Thyroid gland (tissue), 4 donors: ENCODE results near the gene IKBKG. TPM values are rescaled to one million over a fixed set of nuclear protein-coding genes. Genes with fewer than 3 reads are reported as not detected.
A peak's percentile ranks its signal among the peaks of the same experiment; 100 is the strongest.
"Not testable (repeated sequence)": the region's sequence is repeated elsewhere in the genome, so short reads cannot be mapped to it uniquely, and the experiment has no call there.

Source experiments
- DNase-seq, 2 donors: peaks; one replicate each; pipeline ENCODE4 v3.0.0-alpha.2; 2019
- H3K27ac ChIP-seq, 3 donors: fragments of 200-600 bp; sonication (generic); 1 replicate in 2 of 3; 2 replicates in 1 of 3; pipeline ENCODE4 v1.5.1; 2016 to 2019; ENCODE audit warnings: mild to moderate bottlenecking in 1 of 3, moderate library complexity in 1 of 3
- H3K27me3 ChIP-seq: fragments of 200-600 bp; sonication (generic); one replicate; pipeline ENCODE4 v1.5.1; 2019
- H3K36me3 ChIP-seq, 2 donors: fragments of 200-600 bp; sonication (generic); one replicate each; pipeline ENCODE4 v1.5.1; 2016 to 2019
- H3K4me1 ChIP-seq, 2 donors: fragments of 200-600 bp; sonication (generic); one replicate each; pipeline ENCODE4 v1.5.1; 2017 to 2019
- H3K4me3 ChIP-seq, 3 donors: fragments of 200-600 bp; sonication (generic); replicated peaks in 1 of 3; 1 replicate in 2 of 3; 2 replicates in 1 of 3; pipeline ENCODE4 v1.5.1; 2016; ENCODE audit warnings: mild to moderate bottlenecking in 1 of 3
- H3K9me3 ChIP-seq: fragments of 200-600 bp; sonication (generic); one replicate; pipeline ENCODE4 v1.5.1; 2017
- CTCF ChIP-seq, 6 experiments: fragments of 200-600 bp in 3 of 6; fragments of 450-650 bp in 3 of 6; sonication (generic) in 3 of 6; IDR thresholded peaks; one replicate each; pipeline ENCODE4 v1.5.1; 2016 to 2019; ENCODE audit warnings: antibody characterized with exemption in 6 of 6, mild to moderate bottlenecking in 2 of 6, inconsistent platforms in 1 of 6, moderate library complexity in 1 of 6
- POLR2A ChIP-seq, 2 donors: fragments of 450-650 bp; IDR thresholded peaks; one replicate each; pipeline ENCODE4 v1.6.1; 2017; ENCODE audit warnings: antibody characterized with exemption in 2 of 2, mild to moderate bottlenecking in 2 of 2, moderate library complexity in 1 of 2
- WGBS, 2 donors: methylation state at CpG; one replicate each; pipeline ENCODE4 v1.1.5; 2017; 5-methylcytosine and 5-hydroxymethylcytosine counted together
- intact Hi-C: fragments of 100-400 bp; cut with DNase I; formaldehyde crosslinking; loops from one replicate; pipeline ENCODE4 v1.15.1; 2023
- total RNA-seq, 4 donors: library from RNA; depleted of rRNA; stranded (reverse); fragments of >200 nt; gene quantifications; one replicate each; pipeline ENCODE4 v1.2.3, GENCODE V29; 2016

Gene IKBKG
- total RNA-seq, 4 donors from 2014 or later, result 14.4 to 24.3 (median 16.8) TPM

GRCh38 chrX:154546354-154547244, 821 bp upstream of the IKBKG start, which contains the start of gene G6PD:
TSS of gene G6PD (minus strand) at chrX:154546846. CDS start at chrX:154546155, 691 bp downstream.
- 0% methylated on average over 1 of the region's 92 CpGs; no CpG with 5 or more reads in 1 of the 2 donors for WGBS, 2 donors

GRCh38 chrX:154548028-154548316, 552 bp downstream of the IKBKG start:
- WGBS, 2 donors, result 0% methylated on average over 8 to 9 of the region's 9 CpGs
- Histone ChIP-seq H3K4me1 (peaks cover 13 to 25% of the 10 kb centered on the region in 2 donors), H3K27ac (peak overlapping the region in 2 of 3 donors; percentile 61 to 84), H3K36me3 (no peaks in the 10 kb centered on the region), H3K27me3 (no peaks in the 10 kb centered on the region), H3K4me3 (peak overlapping the region; percentile 22 to 55 (median 49)), H3K9me3 (no peaks in the 10 kb centered on the region)
- no peak for DNase-seq
- TF ChIP-seq POLR2A (IDR thresholded peaks at IDR 0.05) (no peak), CTCF (IDR thresholded peaks at IDR 0.05) (no peak)
- intact Hi-C loops, result no loop called here

More at GRCh38 chrX:154546354-154547244, 821 bp upstream of the IKBKG start, which contains the start of gene G6PD:
- peak within 1 kb of the TSS; percentile 61 to 84 (median 83) for H3K27ac ChIP-seq
- peak; percentile 75 to 81 for DNase-seq
- H3K36me3 ChIP-seq, result no peaks in the 10 kb centered on the region
- H3K4me1 ChIP-seq, result peaks cover 17 to 37% of the 10 kb centered on the region in 2 donors
- TF ChIP-seq POLR2A (IDR thresholded peaks at IDR 0.05) (peak in 1 of 2 donors; percentile 68), CTCF (IDR thresholded peaks at IDR 0.05) (no peak)
- intact Hi-C loops, result no loop called here
- no peaks in the 10 kb centered on the region for H3K9me3 ChIP-seq
- H3K27me3 ChIP-seq, result no peaks in the 10 kb centered on the region
- peak within 1 kb of the TSS; percentile 22 to 55 (median 49) for H3K4me3 ChIP-seq

- Histone ChIP-seq H3K9me3 (no peaks in the 10 kb centered on the region), H3K36me3 (no peaks in the 10 kb centered on the region), H3K4me3 (no peak overlapping the region), H3K27me3 (no peaks in the 10 kb centered on the region), H3K27ac (no peak overlapping the region), H3K4me1 (peaks cover 9 to 10% of the 10 kb centered on the region in 2 donors)
- intact Hi-C loops, result no loop called here
- no peak for DNase-seq
- 79 to 88% methylated on average over 1 of the region's 1 CpG for WGBS, 2 donors
- TF ChIP-seq POLR2A (IDR thresholded peaks at IDR 0.05), result no peak
- no peak for TF ChIP-seq CTCF (IDR thresholded peaks at IDR 0.05)
Observed at GRCh38 chrX:154549766-154550165, 2.3 kb downstream of the IKBKG start.

- H3K27ac ChIP-seq, H3K4me1 ChIP-seq, H3K36me3 ChIP-seq, DNase-seq, H3K9me3 ChIP-seq, H3K27me3 ChIP-seq, intact Hi-C loops, H3K4me3 ChIP-seq: not testable (repeated sequence)
- WGBS, 2 donors, result 80 to 92% methylated on average over 1 to 7 of the region's 18 CpGs
Observed at GRCh38 chrX:154552112-154552806, 4.8 kb downstream of the IKBKG start.

GRCh38 chrX:154558060-154558690, 10.8 kb downstream of the IKBKG start:
- intact Hi-C loops, H3K36me3 ChIP-seq, DNase-seq, H3K4me3 ChIP-seq, H3K27ac ChIP-seq, H3K9me3 ChIP-seq, H3K27me3 ChIP-seq, H3K4me1 ChIP-seq: not testable (repeated sequence)
- 97% methylated on average over 5 of the region's 24 CpGs; no CpG with 5 or more reads in 1 of the 2 donors for WGBS, 2 donors

- H3K9me3 ChIP-seq, H3K27ac ChIP-seq, DNase-seq, H3K36me3 ChIP-seq, H3K4me3 ChIP-seq, H3K27me3 ChIP-seq, H3K4me1 ChIP-seq, intact Hi-C loops: not testable (repeated sequence)
- WGBS, 2 donors, result no CpG with 5 or more reads among the region's 21 CpGs
Observed at GRCh38 chrX:154558896-154559295, 11.5 kb downstream of the IKBKG start.

GRCh38 chrX:154560326-154560725, 12.9 kb downstream of the IKBKG start:
- H3K4me1 ChIP-seq, H3K4me3 ChIP-seq, H3K27me3 ChIP-seq, H3K27ac ChIP-seq, H3K9me3 ChIP-seq, H3K36me3 ChIP-seq, intact Hi-C loops, DNase-seq: not testable (repeated sequence)
- WGBS, 2 donors, result no CpG with 5 or more reads among the region's 31 CpGs

GRCh38 chrX:154562295-154562694, 14.9 kb downstream of the IKBKG start:
- H3K4me1 ChIP-seq, H3K36me3 ChIP-seq, DNase-seq, H3K27ac ChIP-seq, H3K27me3 ChIP-seq, intact Hi-C loops, H3K9me3 ChIP-seq, H3K4me3 ChIP-seq: not testable (repeated sequence)
- no CpG with 5 or more reads among the region's 10 CpGs for WGBS, 2 donors

GRCh38 chrX:154570361-154570760, 22.9 kb downstream of the IKBKG start:
- no CpG with 5 or more reads among the region's 11 CpGs for WGBS, 2 donors

More at GRCh38 chrX:154570361-154570760, 22.9 kb downstream of the IKBKG start:
- H3K9me3 ChIP-seq, H3K27ac ChIP-seq, H3K4me1 ChIP-seq, H3K27me3 ChIP-seq, H3K4me3 ChIP-seq, intact Hi-C loops, H3K36me3 ChIP-seq, DNase-seq: not testable (repeated sequence)
